ENCODE measurements around the gene PLD4. TPM values are rescaled to one million over a fixed set of nuclear protein-coding genes. Genes with fewer than 3 reads are reported as not detected.

PLD4 gene
- total RNA-seq, 3 donors from 2014 or later: 0.38 to 2.2 (median 0.39) TPM

GRCh38 chr14:104925214-104925854, 655 bp downstream of the PLD4 start:
- ATAC-seq: no peak
- Histone ChIP-seq H3K9me3 (no peaks in the 10 kb centered on the region), H3K36me3 (ENCODE audit: low read depth) (no peaks in the 10 kb centered on the region), H3K4me3 (no peak overlapping the region), H3K4me1 (ENCODE audit: low read depth) (no peaks in the 10 kb centered on the region)
- intact Hi-C loops (cut with DNase I, micrococcal nuclease): no loop called here
- no peak for TF ChIP-seq CTCF (IDR thresholded peaks at IDR 0.05)
- no peak for DNase-seq

GRCh38 chr14:104925855-104926609, 1.4 kb downstream of the PLD4 start:
- intact Hi-C loops (cut with DNase I, micrococcal nuclease): no loop called here
- Histone ChIP-seq H3K36me3 (ENCODE audit: low read depth) (no peaks in the 10 kb centered on the region), H3K4me1 (ENCODE audit: low read depth) (no peaks in the 10 kb centered on the region), H3K9me3 (no peaks in the 10 kb centered on the region), H3K4me3 (no peak overlapping the region)
- ATAC-seq: no peak
- TF ChIP-seq CTCF (IDR thresholded peaks at IDR 0.05): no peak
- DNase-seq: no peak

- Histone ChIP-seq H3K9me3 (no peaks in the 10 kb centered on the region), H3K36me3 (ENCODE audit: low read depth) (no peaks in the 10 kb centered on the region), H3K4me3 (no peak overlapping the region), H3K4me1 (ENCODE audit: low read depth) (no peaks in the 10 kb centered on the region)
- ATAC-seq: peak; percentile 57
- TF ChIP-seq CTCF (IDR thresholded peaks at IDR 0.05): no peak
- DNase-seq: peak; percentile 30 to 64 (median 35)
- intact Hi-C loops (cut with DNase I, micrococcal nuclease): no loop called here
Observed at GRCh38 chr14:104926619-104927431, 2.1 kb downstream of the PLD4 start.

GRCh38 chr14:104927432-104927816, 2.7 kb downstream of the PLD4 start:
- H3K4me3 ChIP-seq: no peak overlapping the region

More at GRCh38 chr14:104927432-104927816, 2.7 kb downstream of the PLD4 start:
- DNase-seq (peak in 1 of 3 donors; percentile 50), ATAC-seq (no peak)
- H3K4me1 ChIP-seq (ENCODE audit: low read depth): no peaks in the 10 kb centered on the region
- intact Hi-C loops (cut with DNase I, micrococcal nuclease): no loop called here
- H3K9me3 ChIP-seq: no peaks in the 10 kb centered on the region
- TF ChIP-seq CTCF (IDR thresholded peaks at IDR 0.05): no peak
- no peaks in the 10 kb centered on the region for H3K36me3 ChIP-seq (ENCODE audit: low read depth)

Data from mucosa of descending colon (tissue), 3 donors.